ENCODE results near the gene SWAP70.

DNA sequence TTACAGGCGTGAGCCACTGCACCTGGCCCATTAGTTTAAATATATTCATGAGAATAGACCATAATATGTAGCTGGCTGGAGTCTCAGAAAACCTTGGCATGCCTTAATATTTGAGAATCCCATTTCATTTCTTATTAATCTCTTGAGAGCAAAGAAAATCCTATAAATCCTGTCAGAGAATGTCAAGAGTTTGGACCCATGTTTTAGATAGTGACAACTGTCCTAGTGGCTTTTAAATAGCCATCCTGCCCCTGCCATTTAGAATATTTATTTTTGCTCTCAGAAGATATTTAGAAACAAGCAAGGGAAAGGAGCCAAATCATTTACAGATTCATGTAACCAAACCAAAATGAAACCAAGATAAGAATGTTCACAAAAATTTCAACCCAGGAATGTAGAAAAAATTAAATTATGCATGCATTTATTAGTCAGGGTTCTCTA is 107.2 kb downstream of the SWAP70 start:
- no peak for TF ChIP-seq YY1 (IDR thresholded peaks at IDR 0.05; ENCODE audit: low read depth)
- TF ChIP-seq, protein P1, sequence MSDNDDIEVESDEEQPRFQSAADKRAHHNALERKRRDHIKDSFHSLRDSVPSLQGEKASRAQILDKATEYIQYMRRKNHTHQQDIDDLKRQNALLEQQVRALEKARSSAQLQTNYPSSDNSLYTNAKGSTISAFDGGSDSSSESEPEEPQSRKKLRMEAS (IDR thresholded peaks at IDR 0.05), result no peak
- no peak for TF ChIP-seq NFIC (IDR thresholded peaks at IDR 0.05)

Measured in Ishikawa (cell line).